ENCODE measurements around the gene CADM1.

- no peak for TF ChIP-seq CTCF (IDR thresholded peaks at IDR 0.05; ENCODE audit: low read depth, low read length, missing input control)
- no peak for TF ChIP-seq FOXA1 (IDR thresholded peaks at IDR 0.05)
- no peak for TF ChIP-seq RXRA (IDR thresholded peaks at IDR 0.05)
- no peak for TF ChIP-seq REST (IDR thresholded peaks at IDR 0.05)
- TF ChIP-seq EGR1 (IDR thresholded peaks at IDR 0.05; ENCODE audit: low read depth in 2 of 2) = no peak
- no peak for TF ChIP-seq TAF1 (conservative IDR thresholded peaks at IDR 0.05)
- TF ChIP-seq SP1 (IDR thresholded peaks at IDR 0.05) = no peak
- no peak for TF ChIP-seq MAX (IDR thresholded peaks at IDR 0.05)
- no peak for TF ChIP-seq RAD21 (IDR thresholded peaks at IDR 0.05)
- no peak for TF ChIP-seq HNF4G (IDR thresholded peaks at IDR 0.05)
- TF ChIP-seq YY1 (IDR thresholded peaks at IDR 0.05) = no peak
Measured at GRCh38 chr11:115539844-115540243, 35.6 kb upstream of the CADM1 start.

Measured in liver (tissue), 3 donors.